ENCODE measurements around the gene CLDN18. TPM values are rescaled to one million over a fixed set of nuclear protein-coding genes. Genes with fewer than 3 reads are reported as not detected.

The CLDN18 gene
- total RNA-seq, 1 donor = under 0.01 TPM

GRCh38 chr3:138010273-138010590 lies 267 bp downstream of the CLDN18 start:
- Histone ChIP-seq H3K4me3 (ENCODE audit: low read length) (no peak overlapping the region), H3K9me3 (ENCODE audit: low read depth, low read length) (no peaks in the 10 kb centered on the region), H3K27me3 (ENCODE audit: insufficient read depth, low read length) (no peaks in the 10 kb centered on the region), H3K4me1 (ENCODE audit: insufficient read depth, low read length) (no peaks in the 10 kb centered on the region)

- H3K27me3 ChIP-seq (ENCODE audit: insufficient read depth, low read length) = no peaks in the 10 kb centered on the region
Observed at GRCh38 chr3:138011722-138012121, 1.8 kb downstream of the CLDN18 start.

GRCh38 chr3:138012526-138012925 lies 2.6 kb downstream of the CLDN18 start:
- no peaks in the 10 kb centered on the region for H3K27me3 ChIP-seq (ENCODE audit: insufficient read depth, low read length)
- H3K4me1 ChIP-seq (ENCODE audit: insufficient read depth, low read length) = no peaks in the 10 kb centered on the region
- no peak overlapping the region for H3K4me3 ChIP-seq (ENCODE audit: low read length)
- no peaks in the 10 kb centered on the region for H3K9me3 ChIP-seq (ENCODE audit: low read depth, low read length)

More at GRCh38 chr3:138011722-138012121, 1.8 kb downstream of the CLDN18 start:
- Histone ChIP-seq H3K4me3 (ENCODE audit: low read length) (no peak overlapping the region), H3K4me1 (ENCODE audit: insufficient read depth, low read length) (no peaks in the 10 kb centered on the region), H3K9me3 (ENCODE audit: low read depth, low read length) (no peaks in the 10 kb centered on the region)

- Histone ChIP-seq H3K27me3 (ENCODE audit: insufficient read depth, low read length) (no peaks in the 10 kb centered on the region), H3K9me3 (ENCODE audit: low read depth, low read length) (no peaks in the 10 kb centered on the region), H3K4me3 (ENCODE audit: low read length) (no peak overlapping the region), H3K4me1 (ENCODE audit: insufficient read depth, low read length) (no peaks in the 10 kb centered on the region)
Observed at GRCh38 chr3:138016065-138016464, 6.1 kb downstream of the CLDN18 start.

- Histone ChIP-seq H3K4me1 (ENCODE audit: insufficient read depth, low read length) (no peaks in the 10 kb centered on the region), H3K27me3 (ENCODE audit: insufficient read depth, low read length) (no peaks in the 10 kb centered on the region), H3K9me3 (ENCODE audit: low read depth, low read length) (no peaks in the 10 kb centered on the region), H3K4me3 (ENCODE audit: low read length) (no peak overlapping the region)
Observed at GRCh38 chr3:138019281-138020069, 9.5 kb downstream of the CLDN18 start.

GRCh38 chr3:138023754-138024153 lies 13.8 kb downstream of the CLDN18 start:
- no peaks in the 10 kb centered on the region for H3K9me3 ChIP-seq (ENCODE audit: low read depth, low read length)
- no peak overlapping the region for H3K4me3 ChIP-seq (ENCODE audit: low read length)
- no peaks in the 10 kb centered on the region for H3K4me1 ChIP-seq (ENCODE audit: insufficient read depth, low read length)
- no peaks in the 10 kb centered on the region for H3K27me3 ChIP-seq (ENCODE audit: insufficient read depth, low read length)

GRCh38 chr3:138025553-138025952 lies 15.6 kb downstream of the CLDN18 start:
- Histone ChIP-seq H3K4me3 (ENCODE audit: low read length) (no peak overlapping the region), H3K4me1 (ENCODE audit: insufficient read depth, low read length) (no peaks in the 10 kb centered on the region), H3K27me3 (ENCODE audit: insufficient read depth, low read length) (no peaks in the 10 kb centered on the region), H3K9me3 (ENCODE audit: low read depth, low read length) (no peaks in the 10 kb centered on the region)

GRCh38 chr3:138027821-138028220 lies 17.9 kb downstream of the CLDN18 start:
- Histone ChIP-seq H3K4me1 (ENCODE audit: insufficient read depth, low read length) (no peaks in the 10 kb centered on the region), H3K27me3 (ENCODE audit: insufficient read depth, low read length) (no peaks in the 10 kb centered on the region), H3K4me3 (ENCODE audit: low read length) (no peak overlapping the region), H3K9me3 (ENCODE audit: low read depth, low read length) (no peaks in the 10 kb centered on the region)

- Histone ChIP-seq H3K4me3 (ENCODE audit: low read length) (no peak overlapping the region), H3K27me3 (ENCODE audit: insufficient read depth, low read length) (no peaks in the 10 kb centered on the region), H3K4me1 (ENCODE audit: insufficient read depth, low read length) (no peaks in the 10 kb centered on the region), H3K9me3 (ENCODE audit: low read depth, low read length) (no peaks in the 10 kb centered on the region)
Observed at GRCh38 chr3:138030734-138031280, 20.8 kb downstream of the CLDN18 start.

- Histone ChIP-seq H3K4me1 (ENCODE audit: insufficient read depth, low read length) (no peaks in the 10 kb centered on the region), H3K9me3 (ENCODE audit: low read depth, low read length) (no peaks in the 10 kb centered on the region), H3K4me3 (ENCODE audit: low read length) (no peak overlapping the region), H3K27me3 (ENCODE audit: insufficient read depth, low read length) (no peaks in the 10 kb centered on the region)
Observed at GRCh38 chr3:138031536-138031935, 21.6 kb downstream of the CLDN18 start.

- H3K27me3 ChIP-seq (ENCODE audit: insufficient read depth, low read length) = no peaks in the 10 kb centered on the region
- no peaks in the 10 kb centered on the region for H3K4me1 ChIP-seq (ENCODE audit: insufficient read depth, low read length)
- no peak overlapping the region for H3K4me3 ChIP-seq (ENCODE audit: low read length)
- H3K9me3 ChIP-seq (ENCODE audit: low read depth, low read length) = no peaks in the 10 kb centered on the region
Observed at GRCh38 chr3:138032567-138032966, 22.6 kb downstream of the CLDN18 start.

- no peak overlapping the region for H3K4me3 ChIP-seq (ENCODE audit: low read length)
- H3K27me3 ChIP-seq (ENCODE audit: insufficient read depth, low read length) = no peaks in the 10 kb centered on the region
- H3K9me3 ChIP-seq (ENCODE audit: low read depth, low read length) = no peaks in the 10 kb centered on the region
- H3K4me1 ChIP-seq (ENCODE audit: insufficient read depth, low read length) = no peaks in the 10 kb centered on the region
Observed at GRCh38 chr3:138033202-138033691, 23.3 kb downstream of the CLDN18 start.

- no peaks in the 10 kb centered on the region for H3K4me1 ChIP-seq (ENCODE audit: insufficient read depth, low read length)
- H3K27me3 ChIP-seq (ENCODE audit: insufficient read depth, low read length) = no peaks in the 10 kb centered on the region
- H3K4me3 ChIP-seq (ENCODE audit: low read length) = no peak overlapping the region
- no peaks in the 10 kb centered on the region for H3K9me3 ChIP-seq (ENCODE audit: low read depth, low read length)
Observed at GRCh38 chr3:138034918-138035317, 25.0 kb downstream of the CLDN18 start.

GRCh38 chr3:138036572-138036971 lies 26.6 kb downstream of the CLDN18 start:
- no peak overlapping the region for H3K4me3 ChIP-seq (ENCODE audit: low read length)
- H3K4me1 ChIP-seq (ENCODE audit: insufficient read depth, low read length) = no peaks in the 10 kb centered on the region
- H3K27me3 ChIP-seq (ENCODE audit: insufficient read depth, low read length) = no peaks in the 10 kb centered on the region
- no peaks in the 10 kb centered on the region for H3K9me3 ChIP-seq (ENCODE audit: low read depth, low read length)

GRCh38 chr3:138038725-138039462 lies 28.9 kb downstream of the CLDN18 start:
- Histone ChIP-seq H3K4me1 (ENCODE audit: insufficient read depth, low read length) (no peaks in the 10 kb centered on the region), H3K27me3 (ENCODE audit: insufficient read depth, low read length) (no peaks in the 10 kb centered on the region), H3K9me3 (ENCODE audit: low read depth, low read length) (no peaks in the 10 kb centered on the region), H3K4me3 (ENCODE audit: low read length) (no peak overlapping the region)
